ENCODE measurements around the gene PTPRG.
A peak's percentile ranks its signal among the peaks of the same experiment; 100 is the strongest.

The PTPRG gene

GRCh38 chr3:61573441-61573840 is 12.1 kb downstream of the PTPRG start:
- H3K27ac ChIP-seq: no peak overlapping the region
- TF ChIP-seq CTCF (conservative IDR thresholded peaks at IDR 0.05; ENCODE audit: low read depth): no peak
- POLR2A ChIA-PET (ENCODE audit: low non-redundant PET): no interaction called here

GRCh38 chr3:61574854-61575253 is 13.5 kb downstream of the PTPRG start:
- TF ChIP-seq CTCF (conservative IDR thresholded peaks at IDR 0.05; ENCODE audit: low read depth): no peak
- ChIA-PET POLR2A (ENCODE audit: low non-redundant PET) (no interaction called here), CTCF (no interaction called here)
- DNase-seq (ENCODE audit: low spot score): no peak
- H3K27ac ChIP-seq: peak overlapping the region; percentile 80

More at GRCh38 chr3:61573441-61573840, 12.1 kb downstream of the PTPRG start:
- CTCF ChIA-PET: interaction anchor here (0.6 kb wide), 1 partner anchor 491 kb away, joined by 3 read pairs; no protein-coding TSS in a partner anchor
- no peak for DNase-seq (ENCODE audit: low spot score)

- no peak for TF ChIP-seq CTCF (conservative IDR thresholded peaks at IDR 0.05; ENCODE audit: low read depth)
- ChIA-PET POLR2A (ENCODE audit: low non-redundant PET) (no interaction called here), CTCF (no interaction called here)
- DNase-seq (ENCODE audit: low spot score): no peak
- peak overlapping the region; percentile 80 for H3K27ac ChIP-seq
Measured at GRCh38 chr3:61575893-61576292, 14.5 kb downstream of the PTPRG start.

- POLR2A ChIA-PET (ENCODE audit: low non-redundant PET): no interaction called here
- no peak overlapping the region for H3K27ac ChIP-seq
- CTCF ChIA-PET: no interaction called here
- DNase-seq (ENCODE audit: low spot score): no peak
- no peak for TF ChIP-seq CTCF (conservative IDR thresholded peaks at IDR 0.05; ENCODE audit: low read depth)
Measured at GRCh38 chr3:61577760-61578159, 16.4 kb downstream of the PTPRG start.

- no peak for DNase-seq (ENCODE audit: low spot score)
- ChIA-PET POLR2A (ENCODE audit: low non-redundant PET) (no interaction called here), CTCF (interaction anchor here (0.5 kb wide), 1 partner anchor 733 kb away, joined by 3 read pairs; no protein-coding TSS in a partner anchor)
- H3K27ac ChIP-seq: no peak overlapping the region
- TF ChIP-seq CTCF (conservative IDR thresholded peaks at IDR 0.05; ENCODE audit: low read depth): no peak
Measured at GRCh38 chr3:61578667-61579367, 17.4 kb downstream of the PTPRG start.

DNA sequence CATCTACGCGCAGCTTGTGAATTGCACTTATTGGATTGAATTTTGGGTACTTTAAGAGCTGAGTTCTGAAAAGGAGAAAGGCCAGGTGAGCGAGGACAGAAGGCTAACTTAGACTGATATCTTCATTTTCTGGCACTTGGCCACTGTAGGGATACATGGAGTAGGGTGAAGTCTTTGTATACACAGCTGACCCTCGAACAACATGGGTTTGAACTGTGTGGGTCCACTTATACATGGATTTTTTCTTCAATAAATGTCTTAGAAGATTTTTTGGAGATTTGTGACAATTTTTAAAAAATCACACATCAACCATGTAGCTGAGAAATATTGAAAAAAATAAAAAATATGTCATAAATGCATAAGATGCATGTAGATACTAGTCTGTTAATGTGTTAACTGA is 18.3 kb downstream of the PTPRG start:
- H3K27ac ChIP-seq: no peak overlapping the region
- no peak for DNase-seq (ENCODE audit: low spot score)
- POLR2A ChIA-PET (ENCODE audit: low non-redundant PET): no interaction called here
- CTCF ChIA-PET: interaction anchor here (0.5 kb wide), 1 partner anchor 732 kb away, joined by 3 read pairs; no protein-coding TSS in a partner anchor
- TF ChIP-seq CTCF (conservative IDR thresholded peaks at IDR 0.05; ENCODE audit: low read depth): no peak

Data from RWPE1 (cell line).